Bronchial epithelial cell (primary cell): ENCODE measurements around the gene ZFP62. TPM values are rescaled to one million over a fixed set of nuclear protein-coding genes. Genes with fewer than 3 reads are reported as not detected.

Experiments
- DNase-seq: peaks from one replicate; pipeline ENCODE4 v3.0.0-alpha.2; 2010; ENCODE audit warnings: low read depth
- FAIRE-seq: peaks from 2 replicates; lab custom pipeline; 2011; peaks lifted over from hg19 to GRCh38; lab: Jason Lieb, UNC
- H3K27me3 ChIP-seq: 2 replicates; pipeline ENCODE4 v1.5.1; 2011; ENCODE audit warnings: low read length; ENCODE audit not compliant: control insufficient read depth, insufficient read depth
- H3K36me3 ChIP-seq: 2 replicates; pipeline ENCODE4 v1.5.1; 2011; ENCODE audit warnings: low read length; ENCODE audit not compliant: control insufficient read depth, insufficient read depth
- H3K4me3 ChIP-seq: 2 replicates; pipeline ENCODE4 v1.5.1; 2011; ENCODE audit warnings: mild to moderate bottlenecking, low read depth, low read length, control low read depth
- CTCF ChIP-seq: IDR thresholded peaks from 2 replicates; pipeline ENCODE4 v1.5.1; 2011; ENCODE audit warnings: mild to moderate bottlenecking, moderate library complexity, low read length, control low read depth, inconsistent platforms; ENCODE audit not compliant: insufficient read depth, severe bottlenecking
- total RNA-seq: library from RNA; depleted of rRNA; stranded (reverse); fragments of >200 nt; gene quantifications from 2 replicates; pipeline ENCODE4 v1.2.1, GENCODE V29; 2014

Gene ZFP62
- total RNA-seq, 1 donor from 2014 or later: 21.3 TPM

- FAIRE-seq: no peak
- H3K36me3 ChIP-seq: no peaks in the 10 kb centered on the region
- no peaks in the 10 kb centered on the region for H3K27me3 ChIP-seq
- no peak for TF ChIP-seq CTCF
- no peak for DNase-seq
- no peak overlapping the region for H3K4me3 ChIP-seq
Measured at GRCh38 chr5:180869587-180869986, 8.5 kb upstream of the ZFP62 start.

GRCh38 chr5:180868960-180869359 is 7.9 kb upstream of the ZFP62 start:
- H3K27me3 ChIP-seq: no peaks in the 10 kb centered on the region
- no peak overlapping the region for H3K4me3 ChIP-seq
- no peaks in the 10 kb centered on the region for H3K36me3 ChIP-seq
- peak; percentile 81 for TF ChIP-seq CTCF
- DNase-seq: peak; percentile 74
- no peak for FAIRE-seq

- H3K36me3 ChIP-seq: no peaks in the 10 kb centered on the region
- H3K4me3 ChIP-seq: no peak overlapping the region
- no peak for TF ChIP-seq CTCF
- DNase-seq (no peak), FAIRE-seq (no peak)
- no peaks in the 10 kb centered on the region for H3K27me3 ChIP-seq
Measured at GRCh38 chr5:180866985-180867384, 5.9 kb upstream of the ZFP62 start.

- TF ChIP-seq CTCF: no peak
- Histone ChIP-seq H3K4me3 (no peak overlapping the region), H3K27me3 (no peaks in the 10 kb centered on the region), H3K36me3 (no peaks in the 10 kb centered on the region)
- no peak for FAIRE-seq
- DNase-seq: no peak
Measured at GRCh38 chr5:180865981-180866695, 5.1 kb upstream of the ZFP62 start.

DNA sequence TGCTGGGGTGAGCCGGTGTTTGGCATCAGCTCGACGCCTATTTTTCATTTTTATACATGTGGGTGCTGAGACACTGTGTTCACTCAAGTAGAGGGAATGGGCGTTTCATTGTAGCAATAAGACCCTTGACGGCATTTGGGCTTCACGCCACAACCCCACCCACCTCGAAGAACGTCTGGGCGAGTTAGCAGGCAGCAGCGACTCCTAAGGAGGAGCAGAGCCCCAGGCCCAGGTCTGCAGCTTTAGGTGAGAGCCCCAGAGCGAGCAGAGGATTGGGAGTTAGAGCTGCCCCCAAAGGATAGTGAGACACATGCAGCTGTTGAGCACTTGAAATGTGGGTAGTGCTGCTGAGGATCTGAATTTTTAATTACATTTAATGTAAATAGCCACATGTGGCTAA is 1.6 kb upstream of the ZFP62 start:
- Histone ChIP-seq H3K27me3 (no peaks in the 10 kb centered on the region), H3K36me3 (peaks cover 4% of the 10 kb centered on the region), H3K4me3 (no peak overlapping the region)
- FAIRE-seq: no peak
- no peak for DNase-seq
- TF ChIP-seq CTCF: no peak
